ENCODE results near the gene CENPC.

DNA sequence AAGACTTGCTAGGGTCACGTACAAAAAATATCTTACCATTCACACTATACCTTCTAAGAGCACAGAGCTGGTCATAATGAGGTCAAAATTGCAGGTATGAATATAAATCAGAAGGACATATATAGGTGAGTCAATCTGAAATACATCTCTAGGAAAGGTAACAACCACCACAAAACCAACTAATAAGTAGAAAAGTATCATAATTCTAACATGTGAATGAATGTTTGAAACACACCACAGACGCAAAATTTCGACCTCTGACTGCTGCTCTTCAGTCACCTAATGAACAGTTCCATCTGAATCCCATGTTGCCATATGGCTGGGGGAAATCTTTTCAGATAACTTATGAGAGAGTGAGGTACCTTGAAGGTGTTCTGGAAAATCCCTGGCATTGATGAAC lies 35.3 kb upstream of the CENPC start:
- TF ChIP-seq, protein P1, sequence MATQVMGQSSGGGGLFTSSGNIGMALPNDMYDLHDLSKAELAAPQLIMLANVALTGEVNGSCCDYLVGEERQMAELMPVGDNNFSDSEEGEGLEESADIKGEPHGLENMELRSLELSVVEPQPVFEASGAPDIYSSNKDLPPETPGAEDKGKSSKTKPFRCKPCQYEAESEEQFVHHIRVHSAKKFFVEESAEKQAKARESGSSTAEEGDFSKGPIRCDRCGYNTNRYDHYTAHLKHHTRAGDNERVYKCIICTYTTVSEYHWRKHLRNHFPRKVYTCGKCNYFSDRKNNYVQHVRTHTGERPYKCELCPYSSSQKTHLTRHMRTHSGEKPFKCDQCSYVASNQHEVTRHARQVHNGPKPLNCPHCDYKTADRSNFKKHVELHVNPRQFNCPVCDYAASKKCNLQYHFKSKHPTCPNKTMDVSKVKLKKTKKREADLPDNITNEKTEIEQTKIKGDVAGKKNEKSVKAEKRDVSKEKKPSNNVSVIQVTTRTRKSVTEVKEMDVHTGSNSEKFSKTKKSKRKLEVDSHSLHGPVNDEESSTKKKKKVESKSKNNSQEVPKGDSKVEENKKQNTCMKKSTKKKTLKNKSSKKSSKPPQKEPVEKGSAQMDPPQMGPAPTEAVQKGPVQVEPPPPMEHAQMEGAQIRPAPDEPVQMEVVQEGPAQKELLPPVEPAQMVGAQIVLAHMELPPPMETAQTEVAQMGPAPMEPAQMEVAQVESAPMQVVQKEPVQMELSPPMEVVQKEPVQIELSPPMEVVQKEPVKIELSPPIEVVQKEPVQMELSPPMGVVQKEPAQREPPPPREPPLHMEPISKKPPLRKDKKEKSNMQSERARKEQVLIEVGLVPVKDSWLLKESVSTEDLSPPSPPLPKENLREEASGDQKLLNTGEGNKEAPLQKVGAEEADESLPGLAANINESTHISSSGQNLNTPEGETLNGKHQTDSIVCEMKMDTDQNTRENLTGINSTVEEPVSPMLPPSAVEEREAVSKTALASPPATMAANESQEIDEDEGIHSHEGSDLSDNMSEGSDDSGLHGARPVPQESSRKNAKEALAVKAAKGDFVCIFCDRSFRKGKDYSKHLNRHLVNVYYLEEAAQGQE (IDR thresholded peaks at IDR 0.05; ENCODE audit: borderline replicate concordance) = no peak
- TF ChIP-seq TAF1 (IDR thresholded peaks at IDR 0.05; ENCODE audit: low read depth) = no peak
- TF ChIP-seq, protein P2, sequence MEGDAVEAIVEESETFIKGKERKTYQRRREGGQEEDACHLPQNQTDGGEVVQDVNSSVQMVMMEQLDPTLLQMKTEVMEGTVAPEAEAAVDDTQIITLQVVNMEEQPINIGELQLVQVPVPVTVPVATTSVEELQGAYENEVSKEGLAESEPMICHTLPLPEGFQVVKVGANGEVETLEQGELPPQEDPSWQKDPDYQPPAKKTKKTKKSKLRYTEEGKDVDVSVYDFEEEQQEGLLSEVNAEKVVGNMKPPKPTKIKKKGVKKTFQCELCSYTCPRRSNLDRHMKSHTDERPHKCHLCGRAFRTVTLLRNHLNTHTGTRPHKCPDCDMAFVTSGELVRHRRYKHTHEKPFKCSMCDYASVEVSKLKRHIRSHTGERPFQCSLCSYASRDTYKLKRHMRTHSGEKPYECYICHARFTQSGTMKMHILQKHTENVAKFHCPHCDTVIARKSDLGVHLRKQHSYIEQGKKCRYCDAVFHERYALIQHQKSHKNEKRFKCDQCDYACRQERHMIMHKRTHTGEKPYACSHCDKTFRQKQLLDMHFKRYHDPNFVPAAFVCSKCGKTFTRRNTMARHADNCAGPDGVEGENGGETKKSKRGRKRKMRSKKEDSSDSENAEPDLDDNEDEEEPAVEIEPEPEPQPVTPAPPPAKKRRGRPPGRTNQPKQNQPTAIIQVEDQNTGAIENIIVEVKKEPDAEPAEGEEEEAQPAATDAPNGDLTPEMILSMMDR (IDR thresholded peaks at IDR 0.05; ENCODE audit: poor library complexity, severe bottlenecking) = no peak
- no peak for TF ChIP-seq POLR2AphosphoS5 (IDR thresholded peaks at IDR 0.05)
- TF ChIP-seq RAD21 (conservative IDR thresholded peaks at IDR 0.05) = no peak
- TF ChIP-seq EP300 (conservative IDR thresholded peaks at IDR 0.05; ENCODE audit: poor library complexity, severe bottlenecking) = no peak
- TF ChIP-seq EZH2 (IDR thresholded peaks at IDR 0.05; ENCODE audit: borderline replicate concordance, insufficient read depth, low read length, poor library complexity, severe bottlenecking) = no peak
- no peak for TF ChIP-seq SMC3 (conservative IDR thresholded peaks at IDR 0.05; ENCODE audit: poor library complexity)
